ENCODE results near the gene ELMO3. TPM values are rescaled to one million over a fixed set of nuclear protein-coding genes. Genes with fewer than 3 reads are reported as not detected.

ELMO3 gene
- total and polyA plus RNA-seq, 2 of the 13 experiments (the other 11 are each of a cell fraction or from before 2014, with no cell fraction given) = 2.6 to 4.0 TPM

DNA sequence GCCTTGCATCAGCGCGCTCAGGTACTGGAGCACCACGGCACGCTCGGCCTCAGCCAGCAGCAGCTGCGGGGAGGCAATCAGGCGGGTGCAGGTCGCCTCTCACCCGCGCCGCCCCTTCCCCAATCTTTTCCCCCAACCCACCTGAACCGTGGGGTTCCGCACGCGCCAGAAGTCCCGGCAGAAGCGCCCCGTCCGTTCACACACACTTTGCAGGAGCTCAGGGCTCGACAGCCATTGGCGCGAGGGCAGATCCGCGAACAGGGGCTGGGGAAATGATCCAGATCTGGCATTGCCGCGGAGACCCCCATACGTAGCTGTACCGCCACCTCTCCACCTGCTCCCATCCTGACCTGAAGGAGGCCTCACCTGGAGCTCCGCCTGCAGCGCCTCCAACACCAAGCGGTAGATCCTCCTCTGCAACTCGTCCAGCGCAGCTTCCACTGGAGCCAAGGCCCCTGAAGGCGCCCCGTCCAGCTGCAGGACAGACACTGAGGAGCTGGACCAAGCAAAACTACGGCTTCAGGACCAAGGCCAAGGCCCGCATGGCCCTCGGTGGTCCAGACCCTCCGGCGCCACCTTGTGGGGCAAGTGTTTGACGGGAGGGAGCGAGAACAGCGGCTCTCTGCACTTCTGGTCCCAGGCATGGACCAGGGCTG, 13.8 kb upstream of the ELMO3 start (continued):
- no peak for TF ChIP-seq ZNF569 (CRISPR knock-in tag; IDR thresholded peaks at IDR 0.05; ENCODE audit: borderline replicate concordance)
- TF ChIP-seq ZNF674 (CRISPR knock-in tag; IDR thresholded peaks at IDR 0.05; ENCODE audit: low read depth) = 0 out of 2 replicates have a peak, but pooled peaks have one; percentile 49
- peak; percentile 80 for TF ChIP-seq TBX2 (CRISPR knock-in tag; IDR thresholded peaks at IDR 0.05; ENCODE audit: borderline replicate concordance)
- TF ChIP-seq AHR (CRISPR knock-in tag; IDR thresholded peaks at IDR 0.05) = 0 out of 2 replicates have a peak, but pooled peaks have one; percentile 91
- TF ChIP-seq, protein P1, sequence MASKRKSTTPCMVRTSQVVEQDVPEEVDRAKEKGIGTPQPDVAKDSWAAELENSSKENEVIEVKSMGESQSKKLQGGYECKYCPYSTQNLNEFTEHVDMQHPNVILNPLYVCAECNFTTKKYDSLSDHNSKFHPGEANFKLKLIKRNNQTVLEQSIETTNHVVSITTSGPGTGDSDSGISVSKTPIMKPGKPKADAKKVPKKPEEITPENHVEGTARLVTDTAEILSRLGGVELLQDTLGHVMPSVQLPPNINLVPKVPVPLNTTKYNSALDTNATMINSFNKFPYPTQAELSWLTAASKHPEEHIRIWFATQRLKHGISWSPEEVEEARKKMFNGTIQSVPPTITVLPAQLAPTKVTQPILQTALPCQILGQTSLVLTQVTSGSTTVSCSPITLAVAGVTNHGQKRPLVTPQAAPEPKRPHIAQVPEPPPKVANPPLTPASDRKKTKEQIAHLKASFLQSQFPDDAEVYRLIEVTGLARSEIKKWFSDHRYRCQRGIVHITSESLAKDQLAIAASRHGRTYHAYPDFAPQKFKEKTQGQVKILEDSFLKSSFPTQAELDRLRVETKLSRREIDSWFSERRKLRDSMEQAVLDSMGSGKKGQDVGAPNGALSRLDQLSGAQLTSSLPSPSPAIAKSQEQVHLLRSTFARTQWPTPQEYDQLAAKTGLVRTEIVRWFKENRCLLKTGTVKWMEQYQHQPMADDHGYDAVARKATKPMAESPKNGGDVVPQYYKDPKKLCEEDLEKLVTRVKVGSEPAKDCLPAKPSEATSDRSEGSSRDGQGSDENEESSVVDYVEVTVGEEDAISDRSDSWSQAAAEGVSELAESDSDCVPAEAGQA (IDR thresholded peaks at IDR 0.05; ENCODE audit: low read depth) = no peak
- TF ChIP-seq, protein P1 (CRISPR knock-in tag; IDR thresholded peaks at IDR 0.05; ENCODE audit: borderline replicate concordance) = peak; percentile 86; the same call in 1 of the 2 replicates
- TF ChIP-seq, protein P2, sequence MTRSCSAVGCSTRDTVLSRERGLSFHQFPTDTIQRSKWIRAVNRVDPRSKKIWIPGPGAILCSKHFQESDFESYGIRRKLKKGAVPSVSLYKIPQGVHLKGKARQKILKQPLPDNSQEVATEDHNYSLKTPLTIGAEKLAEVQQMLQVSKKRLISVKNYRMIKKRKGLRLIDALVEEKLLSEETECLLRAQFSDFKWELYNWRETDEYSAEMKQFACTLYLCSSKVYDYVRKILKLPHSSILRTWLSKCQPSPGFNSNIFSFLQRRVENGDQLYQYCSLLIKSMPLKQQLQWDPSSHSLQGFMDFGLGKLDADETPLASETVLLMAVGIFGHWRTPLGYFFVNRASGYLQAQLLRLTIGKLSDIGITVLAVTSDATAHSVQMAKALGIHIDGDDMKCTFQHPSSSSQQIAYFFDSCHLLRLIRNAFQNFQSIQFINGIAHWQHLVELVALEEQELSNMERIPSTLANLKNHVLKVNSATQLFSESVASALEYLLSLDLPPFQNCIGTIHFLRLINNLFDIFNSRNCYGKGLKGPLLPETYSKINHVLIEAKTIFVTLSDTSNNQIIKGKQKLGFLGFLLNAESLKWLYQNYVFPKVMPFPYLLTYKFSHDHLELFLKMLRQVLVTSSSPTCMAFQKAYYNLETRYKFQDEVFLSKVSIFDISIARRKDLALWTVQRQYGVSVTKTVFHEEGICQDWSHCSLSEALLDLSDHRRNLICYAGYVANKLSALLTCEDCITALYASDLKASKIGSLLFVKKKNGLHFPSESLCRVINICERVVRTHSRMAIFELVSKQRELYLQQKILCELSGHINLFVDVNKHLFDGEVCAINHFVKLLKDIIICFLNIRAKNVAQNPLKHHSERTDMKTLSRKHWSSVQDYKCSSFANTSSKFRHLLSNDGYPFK (CRISPR knock-in tag; IDR thresholded peaks at IDR 0.05; ENCODE audit: borderline replicate concordance) = peak; percentile 80
- TF ChIP-seq RXRA (CRISPR knock-in tag; IDR thresholded peaks at IDR 0.05) = peak; percentile 79; the same call in 1 of the 2 replicates
- peak; percentile 63; the same call in 1 of the 2 replicates for TF ChIP-seq SIN3B (IDR thresholded peaks at IDR 0.05; ENCODE audit: low read length)
- no peak for TF ChIP-seq ZNF3 (CRISPR knock-in tag; IDR thresholded peaks at IDR 0.05)
- TF ChIP-seq ZNF335 (CRISPR knock-in tag; IDR thresholded peaks at IDR 0.05) = 0 out of 2 replicates have a peak, but pooled peaks have one; percentile 72
- 0 out of 2 replicates have a peak, but pooled peaks have one; percentile 60 for TF ChIP-seq ZNF619 (CRISPR knock-in tag; IDR thresholded peaks at IDR 0.05)
- TF ChIP-seq ZNF333 (CRISPR knock-in tag; IDR thresholded peaks at IDR 0.05; ENCODE audit: borderline replicate concordance) = peak; percentile 95; the same call in 1 of the 2 replicates
- TF ChIP-seq ZNF598 (CRISPR knock-in tag; IDR thresholded peaks at IDR 0.05; ENCODE audit: borderline replicate concordance) = no peak
- peak; percentile 95; the same call in 1 of the 2 replicates for TF ChIP-seq WIZ (CRISPR knock-in tag; IDR thresholded peaks at IDR 0.05)
- peak; percentile 97 for TF ChIP-seq ZSCAN9 (CRISPR knock-in tag; IDR thresholded peaks at IDR 0.05; ENCODE audit: borderline replicate concordance)
- no peak for TF ChIP-seq ZNF564 (CRISPR knock-in tag; IDR thresholded peaks at IDR 0.05)

Measured in HepG2 (cell line).